GM18517 (cell line): ENCODE measurements around the gene PGM3.

ENCODE experiments used
- ATAC-seq: cut with Tn5 transposase; IDR thresholded peaks from one replicate; pipeline ENCODE4 v1.9.1; 2021; ENCODE audit warnings: mild to moderate bottlenecking, moderate library complexity; ENCODE audit not compliant: unreplicated experiment

The PGM3 gene

DNA sequence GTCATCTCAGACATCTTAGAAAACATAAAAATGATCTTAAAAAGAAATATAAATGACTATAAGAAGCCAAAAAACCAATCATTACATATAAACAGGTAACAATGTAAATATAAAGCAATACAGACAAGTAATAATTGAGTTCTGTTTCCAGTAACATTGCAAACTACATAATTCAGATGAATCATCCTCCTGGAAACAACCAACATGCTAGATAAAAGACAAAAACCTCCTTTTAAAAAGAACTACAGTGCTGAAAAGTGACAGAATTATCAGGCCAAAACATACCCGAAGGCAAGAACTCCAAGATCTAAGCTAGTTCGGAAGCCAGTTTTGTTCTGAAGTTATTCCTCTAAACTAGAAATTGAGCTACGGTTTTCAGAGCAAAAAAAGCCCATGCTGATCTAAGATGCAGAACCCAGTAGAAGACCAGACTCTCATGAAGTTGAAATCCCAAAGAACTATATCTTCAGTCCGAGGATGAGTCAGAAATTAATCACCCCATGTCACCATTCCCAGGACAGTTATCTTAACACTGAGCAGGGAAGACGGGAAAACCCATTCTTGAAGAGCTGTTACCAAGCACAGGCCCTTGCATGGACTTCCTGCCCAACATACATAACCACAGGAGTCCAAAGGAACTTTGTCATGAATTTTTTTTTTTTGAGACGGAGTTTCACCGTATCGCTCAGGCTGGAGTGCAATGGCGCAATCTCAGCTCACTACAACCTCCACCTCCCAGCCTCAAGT lies 9.8 kb downstream of the PGM3 start:
- no peak for ATAC-seq

DNA sequence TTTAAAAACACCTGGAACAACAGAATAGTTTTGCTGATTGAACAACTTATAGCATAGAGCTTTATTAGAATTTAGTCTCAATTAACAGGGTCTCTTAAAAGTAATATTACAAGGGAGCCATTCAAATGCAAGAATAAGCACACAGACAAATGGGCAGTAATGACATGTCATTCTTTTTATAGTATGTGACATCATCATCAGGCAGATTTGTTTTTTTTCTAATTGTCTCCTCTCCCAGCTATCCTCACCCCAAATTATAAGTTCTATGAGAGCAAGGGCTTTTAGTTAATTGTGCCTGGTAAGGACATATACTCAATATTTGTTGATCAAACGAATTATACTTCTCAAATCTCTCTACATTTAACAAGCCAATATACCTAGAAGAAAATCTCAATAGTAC lies 11.0 kb downstream of the PGM3 start:
- ATAC-seq: no peak

DNA sequence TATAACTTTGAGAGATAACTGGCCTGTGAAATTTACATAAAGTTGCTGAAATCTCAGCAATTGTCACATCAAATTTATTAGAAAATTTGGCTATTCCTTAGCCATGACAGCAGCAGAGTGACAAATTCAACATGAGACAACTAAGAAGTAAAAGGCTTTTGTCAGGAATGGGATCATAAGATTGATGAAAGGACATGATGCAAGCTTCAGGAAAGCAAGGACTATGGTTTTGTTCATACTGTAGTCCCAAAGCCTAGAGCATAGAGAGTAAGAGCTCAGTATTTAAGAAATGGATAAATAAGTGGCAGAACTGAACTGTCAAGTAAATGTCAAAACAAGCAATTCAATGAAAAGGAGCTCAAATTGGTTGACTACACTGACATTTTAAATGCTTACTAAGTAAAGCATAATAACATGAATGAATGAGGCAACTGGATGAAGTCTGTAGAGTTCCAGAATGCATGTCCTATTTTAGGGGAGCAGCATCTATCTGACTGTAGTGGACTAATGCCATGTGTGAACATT lies 12.6 kb downstream of the PGM3 start:
- ATAC-seq: no peak

DNA sequence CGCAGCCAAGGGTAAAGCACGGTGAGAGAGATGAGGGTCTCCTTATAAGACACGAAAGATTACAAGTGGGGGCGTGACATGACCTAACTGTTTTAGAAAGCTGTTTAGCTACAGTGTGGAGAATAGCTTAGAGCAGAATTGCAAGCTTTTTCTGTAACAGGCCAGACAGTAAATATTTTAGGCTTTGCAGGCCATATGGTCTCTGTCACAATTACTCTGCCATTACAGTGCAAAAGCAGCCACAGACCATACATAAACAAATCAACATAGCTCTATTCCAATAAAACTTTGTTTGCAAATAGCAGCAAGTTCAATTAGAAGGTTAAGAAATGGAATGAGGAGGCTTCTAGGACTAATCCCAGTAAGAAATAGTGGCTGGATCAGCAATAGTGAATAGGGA lies 16.8 kb downstream of the PGM3 start:
- no peak for ATAC-seq

DNA sequence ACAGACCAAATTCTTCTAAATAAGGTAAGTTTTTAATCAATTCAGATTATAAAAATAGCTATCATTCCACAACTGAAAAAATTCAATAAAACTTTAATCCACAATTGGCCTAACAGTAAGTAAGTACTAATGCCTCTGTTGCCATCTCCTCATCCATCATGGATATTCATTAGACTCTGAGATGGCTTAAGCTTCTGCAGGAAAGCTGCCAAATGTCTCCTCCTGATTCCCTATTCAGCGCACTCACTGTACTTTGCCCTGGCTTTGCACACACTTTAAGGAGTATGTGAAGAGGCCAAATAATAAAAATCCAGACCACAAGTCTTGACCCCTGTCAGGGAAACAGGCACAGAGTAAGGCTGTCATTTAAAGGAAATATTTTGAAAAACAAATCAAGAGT lies 23.6 kb downstream of the PGM3 start:
- ATAC-seq: no peak

DNA sequence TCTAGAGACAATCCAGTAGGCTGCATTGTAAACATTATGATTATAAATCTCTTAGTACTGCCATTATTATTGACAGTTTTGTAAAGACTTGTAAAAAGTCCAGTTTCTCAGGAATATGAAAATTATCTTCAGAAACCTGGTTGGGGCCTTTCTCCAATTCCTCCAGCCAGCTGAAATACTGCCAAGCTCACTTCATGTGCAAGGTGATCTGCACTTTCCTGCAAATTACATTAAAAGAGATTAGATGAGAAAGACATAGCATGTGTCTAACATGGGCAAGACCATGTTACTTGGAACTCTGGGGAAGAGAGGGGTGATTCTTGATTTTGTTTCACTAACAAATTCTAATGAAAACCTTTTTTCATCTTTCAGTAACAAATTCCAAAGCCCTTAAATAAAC lies 24.0 kb downstream of the PGM3 start:
- no peak for ATAC-seq

DNA sequence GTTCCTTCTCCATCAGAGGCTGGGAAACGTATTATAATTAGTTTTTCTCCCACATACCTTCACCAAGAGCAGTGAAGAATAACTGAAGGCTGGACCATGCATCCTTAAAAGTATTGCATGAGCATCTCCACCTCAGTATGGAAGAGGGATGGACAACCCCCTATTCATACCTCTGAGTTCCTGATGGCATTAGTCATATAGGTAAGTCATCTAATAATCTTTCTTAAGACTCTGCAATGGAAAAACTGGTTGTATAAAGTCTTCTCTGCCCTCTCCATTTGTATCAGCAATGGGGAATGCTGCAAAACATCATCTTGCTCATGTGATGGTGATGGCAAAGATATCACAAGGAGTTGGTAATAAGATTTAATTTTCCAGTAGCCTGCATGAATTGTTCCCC lies 24.5 kb downstream of the PGM3 start:
- ATAC-seq: no peak

DNA sequence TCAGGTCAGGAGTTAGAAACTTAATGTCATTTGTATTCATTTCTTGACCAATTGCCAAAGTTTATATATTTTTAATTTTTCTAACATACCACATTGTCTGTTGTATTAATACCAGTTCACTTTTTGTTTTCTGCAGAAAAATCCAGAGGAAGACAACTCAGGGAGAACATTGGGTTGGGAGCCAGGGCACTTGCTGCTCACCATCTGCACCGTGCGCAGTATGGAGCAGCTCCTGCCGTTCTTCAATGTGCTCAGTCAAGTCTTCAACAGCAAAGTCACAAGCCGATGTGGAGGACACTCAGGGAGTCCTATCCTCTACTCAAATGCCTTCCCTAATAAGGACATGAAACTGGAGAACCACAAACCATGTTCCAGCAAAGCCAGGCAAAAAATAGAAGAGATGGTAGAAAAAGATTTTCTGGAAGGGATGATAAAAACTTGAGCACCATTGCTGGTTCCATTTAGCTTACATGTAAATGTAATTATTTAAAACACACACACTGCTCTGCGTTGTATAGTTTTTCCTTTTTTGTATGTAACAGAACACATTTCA lies 25.3 kb downstream of the PGM3 start:
- no peak for ATAC-seq

DNA sequence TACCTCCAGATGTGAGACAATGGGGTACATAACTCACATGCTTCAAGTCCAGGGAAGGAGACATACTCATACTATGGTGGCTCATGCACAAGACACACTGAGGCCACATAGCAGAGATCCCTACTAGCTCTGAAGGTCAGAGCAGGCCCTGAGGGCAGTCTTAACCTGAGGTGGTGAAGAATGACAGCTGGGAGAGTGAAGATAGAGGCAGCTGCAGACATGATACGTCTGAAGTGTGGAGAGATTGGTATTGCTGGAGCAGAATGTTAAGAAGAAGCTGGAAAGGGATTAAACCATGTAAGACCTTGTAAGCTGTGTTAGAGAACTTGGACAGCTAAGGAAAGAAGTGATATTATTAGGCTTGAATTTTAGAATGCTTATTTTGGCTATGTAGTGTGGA lies 32.9 kb downstream of the PGM3 start:
- no peak for ATAC-seq

DNA sequence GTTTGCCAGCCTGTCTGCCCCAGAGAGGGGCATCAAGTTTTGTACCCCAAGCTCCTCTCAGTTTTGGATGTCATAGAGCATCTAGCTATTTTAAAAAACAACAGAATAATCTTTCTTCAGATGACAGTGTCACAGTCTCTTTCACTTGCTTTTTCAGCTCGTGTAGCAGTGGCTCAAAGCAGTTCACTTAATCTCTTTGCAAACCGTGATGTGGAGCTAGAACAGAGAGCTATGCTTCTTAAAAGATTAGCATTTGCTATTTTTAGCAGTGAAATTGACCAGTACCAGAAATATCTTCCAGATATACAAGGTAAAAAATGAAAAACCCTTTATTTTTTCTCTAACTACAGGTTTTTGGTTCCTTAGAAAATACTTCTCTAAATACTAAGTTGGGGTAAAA lies 37.3 kb downstream of the PGM3 start:
- ATAC-seq: no peak

DNA sequence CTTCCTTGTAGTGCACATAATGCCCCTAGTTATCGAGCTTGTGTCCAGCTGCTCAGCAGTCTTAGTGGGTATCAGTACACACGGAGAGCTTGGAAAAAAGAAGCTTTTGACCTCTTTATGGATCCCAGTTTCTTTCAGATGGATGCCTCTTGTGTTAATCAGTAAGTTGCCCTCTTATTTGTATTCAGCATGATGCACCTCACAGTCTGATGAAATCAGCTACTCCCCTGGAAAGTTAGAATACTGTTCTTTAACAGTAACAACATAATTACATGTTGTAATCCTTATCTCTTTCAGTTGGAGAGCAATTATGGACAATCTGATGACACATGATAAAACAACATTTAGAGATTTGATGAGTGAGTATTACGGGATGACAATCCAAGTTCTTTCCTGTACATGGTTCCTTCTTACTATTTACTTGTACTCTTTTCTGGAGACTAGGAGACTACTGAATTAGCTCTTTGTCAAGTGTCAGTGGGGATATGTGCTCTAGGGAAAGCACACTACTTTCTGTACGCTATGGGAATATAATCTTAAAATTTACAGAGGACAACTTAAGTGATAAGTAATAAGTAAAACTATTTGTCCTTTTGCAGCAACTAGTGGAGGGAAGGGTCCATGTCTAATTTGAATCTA lies 39.1 kb downstream of the PGM3 start:
- ATAC-seq: no peak

DNA sequence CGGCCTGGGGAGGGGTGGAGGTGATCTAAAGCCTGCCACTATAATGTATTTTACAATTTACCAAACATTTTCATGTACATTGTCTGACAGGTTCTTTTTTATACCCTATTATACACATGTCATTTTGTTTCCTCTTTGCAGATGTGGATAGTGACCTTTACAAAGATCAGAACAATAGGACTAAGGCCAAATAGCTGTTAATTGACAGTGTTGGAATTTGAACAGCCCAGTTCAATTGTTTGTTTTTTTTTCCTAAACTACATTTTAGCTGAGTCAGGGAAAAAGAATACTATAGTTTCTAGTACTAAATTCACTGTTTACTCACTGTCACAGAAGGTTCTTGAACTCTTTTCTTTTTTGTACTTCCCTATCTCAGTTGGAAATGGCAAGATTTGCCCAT lies 40.2 kb downstream of the PGM3 start:
- no peak for ATAC-seq

DNA sequence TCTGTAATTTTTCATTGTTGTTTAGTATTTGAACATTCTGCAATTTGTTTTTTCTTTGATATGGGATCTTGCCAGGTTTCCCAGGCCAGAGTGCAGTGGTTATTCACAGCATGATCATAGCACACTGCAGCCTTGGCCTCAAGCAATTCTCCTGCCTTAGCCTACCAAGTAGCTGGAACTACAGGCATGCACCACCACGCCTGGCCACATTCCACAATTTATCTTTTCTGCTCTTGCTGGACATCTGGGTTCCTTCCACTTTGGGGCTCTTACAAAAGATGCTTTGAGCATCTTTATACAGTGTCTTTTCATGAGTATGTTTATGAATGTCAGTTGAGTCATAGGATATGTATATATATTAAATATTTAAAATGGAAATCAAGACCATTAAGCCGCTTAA lies 42.0 kb downstream of the PGM3 start:
- no peak for ATAC-seq

DNA sequence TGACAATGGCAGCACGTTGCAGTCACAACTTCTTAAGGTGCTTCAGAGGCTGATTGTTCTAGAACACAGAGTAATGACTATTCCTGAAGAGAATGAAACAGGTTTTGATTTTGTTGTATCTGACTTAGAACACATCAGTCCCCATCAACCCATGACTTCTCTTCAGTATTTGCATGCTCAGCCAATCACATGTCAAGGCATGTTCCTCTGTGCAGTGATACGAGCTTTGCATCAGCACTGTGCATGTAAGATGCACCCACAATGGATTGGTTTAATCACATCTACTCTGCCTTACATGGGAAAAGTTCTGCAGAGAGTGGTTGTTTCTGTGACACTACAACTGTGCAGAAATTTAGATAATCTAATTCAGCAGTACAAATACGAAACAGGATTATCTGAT lies 54.3 kb downstream of the PGM3 start:
- ATAC-seq: no peak

DNA sequence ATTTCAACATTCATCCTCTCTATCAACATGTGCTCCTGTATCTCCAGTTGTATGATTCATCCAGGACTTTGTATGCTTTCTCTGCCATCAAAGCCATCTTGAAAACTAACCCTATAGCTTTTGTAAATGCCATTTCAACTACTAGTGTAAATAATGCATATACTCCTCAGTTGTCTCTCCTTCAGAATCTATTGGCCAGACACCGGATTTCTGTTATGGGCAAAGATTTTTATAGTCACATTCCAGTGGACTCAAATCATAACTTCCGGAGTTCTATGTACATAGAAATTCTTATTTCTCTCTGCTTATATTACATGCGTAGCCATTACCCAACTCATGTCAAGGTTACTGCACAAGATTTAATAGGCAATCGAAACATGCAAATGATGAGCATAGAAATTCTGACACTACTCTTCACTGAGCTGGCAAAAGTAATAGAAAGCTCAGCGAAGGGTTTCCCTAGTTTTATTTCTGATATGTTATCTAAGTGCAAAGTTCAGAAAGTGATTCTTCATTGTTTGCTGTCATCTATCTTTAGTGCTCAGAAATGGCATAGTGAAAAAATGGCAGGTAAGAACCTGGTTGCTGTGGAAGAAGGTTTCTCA lies 54.8 kb downstream of the PGM3 start:
- no peak for ATAC-seq

DNA sequence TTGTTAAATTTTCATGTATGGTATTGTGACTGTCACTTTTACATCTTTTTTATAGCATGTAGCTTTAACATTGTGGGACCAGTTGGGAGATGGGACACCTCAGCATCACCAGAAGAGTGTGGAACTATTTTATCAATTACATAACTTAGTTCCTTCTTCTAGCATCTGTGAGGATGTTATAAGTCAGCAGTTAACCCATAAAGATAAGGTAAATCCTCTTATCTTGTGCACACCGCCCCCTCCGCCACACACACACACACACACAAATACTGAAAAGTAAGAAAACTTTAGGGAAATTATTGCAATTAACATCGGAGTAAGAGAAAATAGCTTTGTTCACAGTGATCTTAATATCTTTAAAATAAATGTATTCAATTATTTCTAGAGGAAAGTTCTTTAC lies 60.9 kb downstream of the PGM3 start:
- ATAC-seq: no peak

DNA sequence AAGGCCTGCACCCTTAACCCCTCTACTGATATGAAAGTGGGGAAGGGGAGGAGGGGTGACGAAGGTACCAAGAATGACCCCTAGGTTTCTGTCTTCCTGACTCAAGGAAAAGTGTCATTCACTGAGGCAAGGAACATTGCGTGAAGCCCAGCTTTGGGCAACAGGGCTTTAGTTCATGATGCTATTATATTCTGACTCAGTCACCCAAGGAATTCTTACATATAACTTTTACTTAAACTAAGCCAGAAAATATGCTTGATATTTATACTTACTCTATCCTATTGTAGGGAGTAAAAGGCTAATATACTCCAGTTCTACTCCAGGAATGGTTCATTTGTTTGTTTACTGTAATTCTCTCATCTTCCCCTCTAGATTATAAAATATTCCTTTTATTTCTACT lies 65.1 kb downstream of the PGM3 start:
- no peak for ATAC-seq

DNA sequence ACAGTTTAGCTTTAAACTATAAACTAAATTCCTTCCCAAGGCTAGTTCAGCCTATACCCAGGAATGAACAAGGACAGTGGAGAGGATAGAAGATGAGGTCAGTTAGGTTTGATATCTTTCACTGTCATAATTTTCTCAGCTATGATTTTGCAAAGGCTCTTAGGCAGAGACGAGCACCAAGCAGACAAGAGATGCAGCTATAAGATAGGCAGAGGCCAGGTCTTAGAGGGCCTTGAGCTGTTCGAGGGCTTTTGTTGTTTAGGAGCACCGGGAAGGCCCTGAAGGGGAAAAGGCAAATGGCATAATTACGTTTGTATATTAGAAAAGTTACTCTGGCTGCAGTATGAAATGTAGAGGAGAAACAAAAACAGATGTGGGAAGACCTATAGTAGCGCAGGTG lies 65.8 kb downstream of the PGM3 start:
- ATAC-seq: no peak

DNA sequence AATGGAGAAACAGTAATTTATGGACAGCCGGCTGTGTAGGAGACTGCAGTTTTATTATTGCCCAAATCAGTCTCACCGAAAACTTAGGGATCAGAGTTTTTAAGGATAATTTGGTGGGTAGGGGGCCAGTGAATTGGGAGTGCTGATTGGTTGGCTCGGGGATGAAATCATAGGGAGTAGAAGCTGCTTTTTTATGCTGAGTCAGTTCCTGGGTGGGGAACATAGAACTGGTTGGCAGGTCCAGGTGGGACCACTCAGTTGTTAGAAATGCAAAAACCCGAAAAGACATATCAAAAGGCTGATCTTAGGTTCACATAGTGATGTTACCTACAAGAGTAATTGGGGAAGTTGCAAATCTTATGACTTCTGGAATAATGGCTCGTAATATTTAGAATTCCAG lies 66.3 kb downstream of the PGM3 start:
- no peak for ATAC-seq

DNA sequence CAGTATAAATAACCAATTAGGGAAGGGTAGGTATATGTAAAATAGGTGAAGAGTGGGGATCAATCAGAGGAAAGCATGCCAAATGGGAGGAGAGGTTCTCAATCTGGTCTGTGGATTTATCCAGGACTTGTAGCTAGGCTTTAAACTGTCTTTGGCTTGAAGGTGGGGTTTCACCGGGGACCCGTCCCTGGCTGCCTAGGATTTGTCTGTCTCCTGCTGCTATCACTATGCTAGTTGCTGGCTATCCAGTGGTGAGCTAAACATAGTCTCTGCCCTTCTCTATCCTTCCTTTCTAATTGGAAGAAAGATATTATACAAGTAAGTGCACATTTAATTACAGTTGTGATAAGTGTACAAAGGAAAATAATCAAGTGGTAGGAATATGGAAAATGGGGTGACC lies 66.8 kb downstream of the PGM3 start:
- no peak for ATAC-seq

DNA sequence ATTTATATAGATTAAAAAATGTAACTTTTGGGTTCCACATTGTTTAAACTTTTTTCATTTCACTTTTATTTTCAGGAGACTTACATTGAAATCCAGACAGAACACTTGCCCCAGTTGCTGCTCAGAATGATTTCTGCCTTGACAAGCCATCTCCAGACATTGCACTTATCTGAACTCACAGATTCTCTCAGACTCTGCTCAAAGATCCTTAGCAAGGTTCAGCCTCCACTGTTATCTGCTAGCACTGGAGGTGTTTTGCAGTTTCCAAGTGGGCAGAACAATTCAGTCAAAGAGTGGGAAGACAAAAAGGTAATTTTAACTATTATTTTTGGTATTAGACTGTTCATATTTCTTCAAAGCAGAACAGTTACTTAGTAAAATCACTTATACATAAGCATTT lies 67.6 kb downstream of the PGM3 start:
- no peak for ATAC-seq

DNA sequence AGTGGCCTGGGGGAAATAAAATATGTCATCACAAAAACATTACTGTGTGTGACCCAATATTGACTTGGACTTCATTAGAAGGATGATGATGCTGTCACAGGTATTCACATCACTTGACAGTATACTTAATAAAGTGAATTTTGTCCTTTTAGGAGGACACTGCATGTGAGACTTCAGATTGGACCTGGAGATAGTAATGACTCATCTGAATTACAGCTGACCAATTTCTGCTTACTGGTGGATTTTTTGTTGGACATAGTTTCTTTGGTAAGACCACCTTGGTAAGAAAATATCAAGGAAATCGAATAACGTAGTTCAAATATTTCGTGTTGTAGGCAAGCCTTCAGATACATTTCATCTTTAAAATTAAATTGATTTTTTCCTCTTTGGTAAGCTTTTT lies 68.5 kb downstream of the PGM3 start:
- no peak for ATAC-seq
